ENCODE results near the gene TRRAP.

- TF ChIP-seq POLR2AphosphoS5 (IDR thresholded peaks at IDR 0.05; ENCODE audit: insufficient read depth in 1 of 2, low read depth in 1 of 2) (no peak), CTCF (IDR thresholded peaks at IDR 0.05) (no peak), POLR2A (IDR thresholded peaks at IDR 0.05) (no peak)
Observed at GRCh38 chr7:99029466-99030435, 151.4 kb downstream of the TRRAP start.

All from vagina (tissue), 2 donors.